Nephron progenitor cell (in vitro differentiated cells): Measurements from ENCODE around the gene ITPRIPL1.

Experiments
- DNase-seq: peaks from one replicate; pipeline ENCODE4 v3.0.0; 2021
- H3K27ac Mint-ChIP-seq: 2 replicates; pipeline ENCODE4 v1.8.0; 2021; ENCODE audit warnings: mild to moderate bottlenecking, moderate library complexity, mixed read lengths
- H3K27me3 Mint-ChIP-seq: 2 replicates; pipeline ENCODE4 v1.8.0; 2021; ENCODE audit warnings: mild to moderate bottlenecking, low read depth, mixed read lengths; ENCODE audit not compliant: poor library complexity
- H3K36me3 Mint-ChIP-seq: 2 replicates; pipeline ENCODE4 v1.8.0; 2021; ENCODE audit warnings: low read depth, mixed read lengths
- H3K4me1 Mint-ChIP-seq: 2 replicates; pipeline ENCODE4 v1.8.0; 2021; ENCODE audit warnings: mixed read lengths
- H3K4me3 Mint-ChIP-seq: 2 replicates; pipeline ENCODE4 v1.8.0; 2021; ENCODE audit warnings: mild to moderate bottlenecking, moderate library complexity, mixed read lengths
- H3K9me3 Mint-ChIP-seq: 2 replicates; pipeline ENCODE4 v1.8.0; 2021; ENCODE audit warnings: mild to moderate bottlenecking, moderate library complexity, mixed read lengths
- CTCF ChIP-seq: fragments of 200-600 bp; sonication (generic); IDR thresholded peaks from 2 replicates; pipeline ENCODE4 v1.5.0; 2021; ENCODE audit warnings: antibody characterized with exemption

The ITPRIPL1 gene

GRCh38 chr2:96374211-96374951 lies 49.3 kb downstream of the ITPRIPL1 start:
- peaks cover 39% of the 10 kb centered on the region for H3K9me3 Mint-ChIP-seq
- H3K36me3 Mint-ChIP-seq = peaks cover 72% of the 10 kb centered on the region
- no peaks in the 10 kb centered on the region for H3K4me1 Mint-ChIP-seq
- no peak overlapping the region for H3K4me3 Mint-ChIP-seq
- no peak for DNase-seq
- H3K27ac Mint-ChIP-seq = no peak overlapping the region
- no peak for TF ChIP-seq CTCF
- no peaks in the 10 kb centered on the region for H3K27me3 Mint-ChIP-seq
